GM18867 (cell line): ENCODE measurements around the gene NFKBIE.

ENCODE experiments used
- ATAC-seq: cut with Tn5 transposase; IDR thresholded peaks from one replicate; pipeline ENCODE4 v1.9.1; 2021; ENCODE audit warnings: mild to moderate bottlenecking, moderate library complexity; ENCODE audit not compliant: unreplicated experiment

NFKBIE gene

GRCh38 chr6:44297063-44298038 lies 32.0 kb upstream of the NFKBIE start:
- no peak for ATAC-seq

- ATAC-seq: no peak
These were observed 29.8 kb upstream of the NFKBIE start for GRCh38 chr6:44294832-44295791.

DNA sequence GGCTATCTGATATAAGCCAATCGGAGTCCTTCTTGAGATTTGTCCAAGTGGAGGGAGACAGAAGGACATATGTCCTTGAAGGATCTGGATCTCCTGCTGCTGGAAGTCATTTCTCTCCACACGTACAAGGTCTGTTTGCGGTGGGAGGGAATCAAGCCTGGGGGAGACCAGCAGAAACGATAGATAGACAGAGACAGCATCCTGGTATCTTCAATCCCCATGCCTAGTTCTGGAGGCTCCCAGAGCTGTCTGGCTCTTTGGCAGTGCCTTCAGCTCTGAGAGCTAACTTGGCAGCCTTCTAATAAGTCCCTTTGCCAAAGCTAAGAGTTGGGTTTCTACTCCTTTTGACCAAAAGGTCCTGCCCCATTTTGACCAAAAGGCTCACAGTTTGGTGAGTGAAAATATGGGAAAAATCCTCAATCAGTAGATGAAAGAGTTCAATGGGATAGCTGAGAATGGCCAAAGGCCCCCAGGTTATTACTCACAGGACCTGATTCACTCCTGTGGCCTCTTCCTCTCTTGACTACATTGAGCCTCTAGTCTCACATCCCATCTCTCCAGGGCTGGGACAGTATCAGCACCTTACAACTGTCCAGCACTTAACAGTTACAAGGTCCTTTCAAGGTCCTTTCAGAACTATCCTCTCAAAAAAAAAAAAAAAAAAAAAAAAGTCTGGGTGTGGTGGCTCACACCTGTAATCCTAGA lies 27.5 kb upstream of the NFKBIE start:
- ATAC-seq: no peak

DNA sequence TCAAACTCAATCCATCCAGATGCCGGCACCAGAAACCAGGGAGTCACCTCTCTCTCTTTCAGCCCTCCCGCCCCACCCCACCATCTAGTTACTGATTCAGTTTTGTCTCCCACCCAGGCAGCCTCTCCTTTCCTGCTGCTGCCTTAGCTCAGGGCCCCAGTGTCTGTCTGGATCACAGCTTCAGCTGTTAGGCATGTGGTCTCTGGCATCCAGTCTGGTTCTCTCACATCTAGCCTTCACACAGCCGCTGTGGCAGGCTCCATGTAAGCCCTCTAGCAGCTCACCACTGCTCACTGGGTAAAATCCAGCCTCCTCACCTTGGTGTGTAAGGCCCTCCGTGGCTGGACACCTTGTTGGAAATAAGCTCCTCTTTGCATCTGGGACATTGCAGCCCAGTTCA lies 26.5 kb upstream of the NFKBIE start:
- ATAC-seq: no peak

GRCh38 chr6:44289726-44290260 lies 24.4 kb upstream of the NFKBIE start:
- ATAC-seq: no peak

- ATAC-seq: no peak
These were observed 21.4 kb upstream of the NFKBIE start for GRCh38 chr6:44286747-44287146.

DNA sequence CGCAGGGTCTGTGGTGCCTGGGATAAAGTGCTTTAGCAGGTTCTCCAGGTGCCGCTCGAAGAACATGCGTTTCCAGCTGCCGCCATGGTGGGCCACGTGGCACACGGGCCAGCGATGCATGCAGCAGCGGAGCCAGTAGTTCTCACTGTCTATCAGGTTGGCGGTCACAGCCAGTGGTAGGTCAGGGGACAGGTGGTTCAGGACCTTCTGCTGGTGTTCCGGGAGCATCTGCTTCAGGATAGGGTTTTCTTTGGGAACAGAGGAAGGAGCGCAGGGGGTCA lies 20.9 kb upstream of the NFKBIE start:
- no peak for ATAC-seq

DNA sequence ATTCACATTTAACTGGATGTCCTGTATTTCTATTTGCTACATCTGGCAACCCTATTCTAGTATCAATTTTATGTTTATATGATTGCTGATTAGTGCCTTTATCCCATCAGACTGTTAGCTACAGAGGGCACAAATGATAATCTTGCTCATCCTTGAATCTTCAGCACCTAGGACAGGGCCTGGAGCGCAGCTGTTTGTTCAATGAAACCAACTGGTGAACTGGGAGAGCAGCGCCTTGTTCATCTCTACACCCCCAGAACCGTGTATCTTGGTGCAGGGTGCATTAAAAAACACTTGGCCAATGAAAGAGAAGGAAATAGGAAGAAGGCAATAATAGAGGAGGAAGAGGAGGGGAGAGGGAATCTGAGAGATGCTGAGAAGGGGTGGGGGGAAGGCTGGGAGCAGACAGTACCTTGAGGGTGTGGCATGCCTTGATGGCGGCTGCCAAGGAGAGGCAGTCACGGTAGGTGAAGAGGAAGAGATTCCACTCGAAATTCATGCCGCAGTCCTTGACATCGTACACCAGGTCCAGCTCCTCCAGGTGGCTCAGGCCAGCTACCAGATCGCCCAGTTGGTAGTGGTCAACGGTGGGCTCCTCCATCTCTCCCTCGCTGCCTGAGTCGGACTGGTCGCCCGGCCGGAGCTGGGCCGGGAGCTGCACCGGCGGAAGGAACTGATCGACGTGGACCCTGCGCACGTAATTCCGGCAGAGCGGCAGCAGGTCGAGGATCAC lies 20.4 kb upstream of the NFKBIE start:
- ATAC-seq: no peak

DNA sequence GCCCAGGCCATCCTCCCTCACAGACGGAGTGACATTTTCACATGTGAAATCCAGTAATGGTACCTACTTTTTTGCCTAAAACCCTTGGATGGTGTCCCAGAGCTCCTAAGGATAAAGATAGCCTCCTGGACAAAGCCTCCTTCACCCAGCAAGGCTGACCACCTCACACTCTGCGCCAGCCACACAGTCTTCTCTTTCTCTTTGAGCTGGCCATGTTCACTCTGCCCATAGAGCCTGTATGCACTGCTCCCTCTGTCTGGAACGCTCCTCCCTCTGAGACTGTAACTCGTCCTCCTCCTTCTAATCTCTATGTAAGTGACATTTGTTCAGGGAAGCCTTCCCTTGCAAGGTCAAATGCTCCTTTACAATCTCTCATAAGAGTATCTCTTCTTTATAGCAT lies 19.5 kb upstream of the NFKBIE start:
- no peak for ATAC-seq

DNA sequence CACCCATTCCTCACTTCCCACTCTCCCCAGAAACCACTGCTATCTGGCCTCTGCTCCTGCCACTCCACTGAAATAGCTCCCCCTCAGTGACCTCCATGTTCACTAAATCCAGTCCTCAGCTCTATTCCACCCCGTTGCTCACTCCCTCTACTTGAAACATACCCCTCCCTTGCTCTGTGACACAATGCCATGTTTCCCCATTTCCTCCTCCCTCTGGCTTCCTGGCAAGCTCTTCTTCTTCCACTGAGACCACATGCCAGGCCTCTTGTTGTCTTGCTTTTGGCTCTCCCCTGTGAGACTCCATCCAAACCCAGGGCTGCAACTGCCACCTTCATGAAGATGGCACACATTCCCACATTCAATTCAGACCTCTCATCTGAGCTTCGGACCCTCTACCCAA lies 18.8 kb upstream of the NFKBIE start:
- no peak for ATAC-seq

GRCh38 chr6:44278774-44279697 lies 13.7 kb upstream of the NFKBIE start:
- no peak for ATAC-seq

DNA sequence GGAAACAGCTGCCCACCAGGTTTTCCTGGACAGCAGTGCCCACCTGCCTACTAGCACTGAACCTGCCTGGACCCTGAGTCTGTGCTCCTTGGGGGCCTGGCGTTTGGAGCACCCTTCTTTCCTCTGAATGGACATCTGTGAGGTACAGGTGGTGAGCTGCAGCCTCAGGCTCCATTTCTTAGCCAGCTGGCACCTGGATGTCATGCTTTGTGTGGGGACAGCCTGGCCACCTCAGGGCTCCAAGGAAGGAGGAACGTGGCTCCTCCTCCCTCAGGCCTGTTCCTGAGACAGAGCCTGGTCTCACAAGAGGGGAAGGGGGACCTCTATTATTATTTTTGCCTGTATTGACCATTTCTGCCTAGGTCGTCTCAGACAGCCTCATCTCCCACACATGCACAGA lies 13.0 kb upstream of the NFKBIE start:
- no peak for ATAC-seq

DNA sequence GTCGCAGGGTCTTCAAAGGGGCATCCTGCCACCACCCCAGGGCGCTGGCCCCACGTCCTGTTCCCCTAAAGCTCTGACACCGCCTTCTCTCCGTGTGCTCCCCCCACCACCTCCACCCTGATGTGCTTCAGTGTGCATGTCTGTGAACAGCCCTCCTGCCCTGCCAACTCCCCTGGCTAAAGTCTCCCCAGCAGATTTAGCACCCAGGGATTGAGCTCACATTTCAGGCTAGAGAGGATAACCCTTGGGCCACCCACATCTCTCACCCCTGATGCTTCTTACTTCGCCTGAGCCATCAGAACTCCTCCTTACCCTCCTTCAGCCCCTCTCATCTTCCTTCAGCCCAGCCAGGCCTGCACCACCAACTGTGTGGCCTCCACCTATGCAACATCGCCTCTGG lies 12.4 kb upstream of the NFKBIE start:
- ATAC-seq: no peak

DNA sequence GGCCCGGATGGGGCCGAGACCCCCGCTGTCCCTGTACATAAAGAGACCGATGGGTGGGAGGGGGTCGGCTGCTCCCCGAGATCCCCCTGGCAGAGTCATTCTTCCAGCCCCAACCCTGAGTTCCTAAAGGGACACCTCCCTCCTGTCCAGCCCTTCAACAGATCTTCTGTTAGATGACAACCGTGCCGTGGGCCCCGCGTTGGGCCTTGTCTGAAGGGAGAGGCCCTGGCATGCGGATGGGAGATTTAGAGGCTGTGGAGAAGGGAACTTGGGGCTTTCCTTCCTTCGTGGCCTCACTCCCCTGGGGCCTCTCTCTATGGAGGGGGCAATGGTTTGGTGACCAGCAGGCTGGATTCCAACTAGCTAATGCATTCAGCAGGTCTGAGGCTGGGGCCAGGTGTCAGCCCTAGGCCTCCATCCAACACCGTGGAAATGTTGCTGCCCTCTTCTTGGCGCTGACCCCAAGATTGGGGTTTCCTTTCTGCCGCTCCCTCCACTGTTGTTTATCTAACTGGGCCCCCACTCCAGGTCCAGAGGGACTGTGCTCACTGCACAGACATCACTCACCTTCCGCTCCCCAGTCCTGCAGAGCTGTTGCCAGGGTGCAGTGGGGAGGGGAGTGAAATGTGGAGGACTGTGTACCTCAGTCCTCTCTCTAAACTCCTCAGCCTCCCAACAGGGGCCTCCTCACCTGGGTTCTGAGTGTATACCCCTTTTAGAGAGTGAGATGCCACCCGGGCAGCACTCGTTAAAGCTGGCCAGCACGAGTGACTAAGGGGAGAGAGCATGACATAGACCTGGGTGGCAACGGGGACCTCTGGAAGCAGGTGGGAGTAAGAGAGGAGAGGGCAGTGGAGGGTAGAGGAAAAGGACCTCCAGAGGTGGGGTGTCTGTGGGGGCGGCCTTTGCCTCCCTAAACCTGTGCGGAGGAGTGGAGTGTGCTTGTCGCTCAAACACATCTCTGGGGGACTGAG lies 11.6 kb upstream of the NFKBIE start:
- no peak for ATAC-seq

- no peak for ATAC-seq
These were observed 10.6 kb upstream of the NFKBIE start for GRCh38 chr6:44275749-44276648.

DNA sequence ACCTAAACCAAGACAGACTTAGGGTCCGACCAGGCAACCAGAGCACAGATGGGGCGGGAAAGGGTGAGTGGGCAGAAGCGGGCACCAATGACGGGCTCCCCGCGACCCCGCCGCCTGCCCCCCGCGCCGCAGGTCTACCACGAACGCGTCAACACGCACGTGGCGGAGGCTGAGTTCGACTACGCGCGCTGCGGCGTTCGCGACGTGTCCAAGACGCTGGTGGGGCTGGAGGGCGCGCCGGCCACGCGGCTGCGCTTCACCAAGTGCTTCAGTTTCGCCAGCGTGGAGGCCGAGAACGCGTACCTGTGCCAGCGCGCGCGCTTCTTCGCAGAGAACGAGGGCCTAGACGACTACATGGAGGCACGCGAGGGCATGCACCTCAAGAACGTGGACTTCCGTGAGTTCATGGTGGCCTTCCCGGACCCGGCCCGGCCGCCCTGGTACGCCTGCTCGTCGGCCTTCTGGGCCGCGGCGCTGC lies 10.0 kb upstream of the NFKBIE start:
- ATAC-seq: no peak

- no peak for ATAC-seq
These were observed 8.3 kb upstream of the NFKBIE start for GRCh38 chr6:44273617-44274016.
